Endothelial cell of hepatic sinusoid (primary cell): ENCODE measurements around the gene GRK5.

Experiments used
- in situ Hi-C: cut with HindIII; loops from 2 replicates; pipeline ENCODE4 v1.10.0; 2017; ENCODE audit warnings: low sequenced_read_pairs

Gene GRK5

GRCh38 chr10:119393845-119394244 is 186.5 kb downstream of the GRK5 start:
- in situ Hi-C loops, result no loop called here

GRCh38 chr10:119394657-119395279 is 187.4 kb downstream of the GRK5 start:
- in situ Hi-C loops, result no loop called here

GRCh38 chr10:119395280-119396007 is 188.1 kb downstream of the GRK5 start:
- in situ Hi-C loops, result no loop called here

- in situ Hi-C loops, result no loop called here
Observed at GRCh38 chr10:119396008-119396708, 188.8 kb downstream of the GRK5 start.

- in situ Hi-C loops, result no loop called here
Observed at GRCh38 chr10:119396709-119397071, 189.3 kb downstream of the GRK5 start.

- in situ Hi-C loops, result no loop called here
Observed at GRCh38 chr10:119397416-119397815, 190.0 kb downstream of the GRK5 start.

- in situ Hi-C loops, result no loop called here
Observed at GRCh38 chr10:119398996-119399395, 191.6 kb downstream of the GRK5 start.

GRCh38 chr10:119399466-119399865 is 192.1 kb downstream of the GRK5 start:
- in situ Hi-C loops, result no loop called here

GRCh38 chr10:119401671-119402395 is 194.5 kb downstream of the GRK5 start:
- in situ Hi-C loops, result no loop called here

GRCh38 chr10:119403921-119404320 is 196.6 kb downstream of the GRK5 start:
- in situ Hi-C loops, result no loop called here

GRCh38 chr10:119404719-119405519 is 197.5 kb downstream of the GRK5 start:
- in situ Hi-C loops, result no loop called here

GRCh38 chr10:119405520-119405807 is 198.1 kb downstream of the GRK5 start:
- in situ Hi-C loops, result no loop called here

GRCh38 chr10:119406137-119406536 is 198.8 kb downstream of the GRK5 start:
- in situ Hi-C loops, result no loop called here

GRCh38 chr10:119406601-119407253 is 199.4 kb downstream of the GRK5 start:
- in situ Hi-C loops, result no loop called here

GRCh38 chr10:119407254-119407777 is 199.9 kb downstream of the GRK5 start:
- in situ Hi-C loops, result no loop called here

- in situ Hi-C loops, result no loop called here
Observed at GRCh38 chr10:119408072-119408471, 200.7 kb downstream of the GRK5 start.

- in situ Hi-C loops, result no loop called here
Observed at GRCh38 chr10:119408969-119409371, 201.6 kb downstream of the GRK5 start.

GRCh38 chr10:119409385-119409784 is 202.0 kb downstream of the GRK5 start:
- in situ Hi-C loops, result no loop called here

- in situ Hi-C loops, result loop anchor here (5.0 kb wide), 3 partner anchors 53 to 188 kb away; no protein-coding TSS in a partner anchor
Observed at GRCh38 chr10:119409906-119410305, 202.5 kb downstream of the GRK5 start.
